GM23338 (cell line): Measurements from ENCODE around the gene ADCY3. TPM values are rescaled to one million over a fixed set of nuclear protein-coding genes. Genes with fewer than 3 reads are reported as not detected.

ENCODE experiments used
- ATAC-seq: fragments of 200-7000 bp; cut with Tn5 transposase; 3 replicates; pipeline ENCODE4 v1.9.1; 2020
- DNase-seq: peaks from one replicate; pipeline ENCODE4 v3.0.0-alpha.2; 2015; ENCODE audit warnings: low spot score
- H2AFZ ChIP-seq: fragments of 200-600 bp; sonication (generic); 2 replicates; pipeline ENCODE4 v1.8.0; 2016; ENCODE audit warnings: antibody characterized with exemption, mild to moderate bottlenecking, moderate library complexity
- H3F3A ChIP-seq: fragments of 200-600 bp; sonication (generic); replicated peaks from 2 replicates; pipeline ENCODE4 v1.8.0; 2017; ENCODE audit warnings: antibody characterized with exemption, mixed run types, low read depth
- H3K27ac ChIP-seq: fragments of 200-600 bp; sonication (generic); 2 replicates; pipeline ENCODE4 v1.6.1; 2016; ENCODE audit warnings: low read depth
- H3K27me3 ChIP-seq: fragments of 200-600 bp; sonication (generic); 2 replicates; pipeline ENCODE4 v1.8.0; 2016; ENCODE audit warnings: mild to moderate bottlenecking, mixed run types, moderate library complexity; ENCODE audit not compliant: insufficient read depth
- H3K36me3 ChIP-seq: fragments of 200-600 bp; sonication (generic); 2 replicates; pipeline ENCODE4 v1.8.0; 2016; ENCODE audit warnings: mild to moderate bottlenecking; ENCODE audit not compliant: insufficient read depth
- H3K4me1 ChIP-seq: fragments of 200-600 bp; sonication (generic); 2 replicates; pipeline ENCODE4 v1.8.0; 2016; ENCODE audit warnings: mild to moderate bottlenecking, moderate library complexity; ENCODE audit not compliant: insufficient read depth
- H3K4me2 ChIP-seq: fragments of 200-600 bp; sonication (generic); 2 replicates; pipeline ENCODE4 v1.7.1; 2017; ENCODE audit warnings: mixed run types
- H3K4me3 ChIP-seq: fragments of 200-600 bp; sonication (generic); 2 replicates; pipeline ENCODE4 v1.6.1; 2016; ENCODE audit warnings: mixed run types
- H3K79me2 ChIP-seq: fragments of 200-600 bp; sonication (generic); replicated peaks from 2 replicates; pipeline ENCODE4 v1.8.0; 2017; ENCODE audit warnings: mild to moderate bottlenecking; ENCODE audit not compliant: insufficient read depth
- H3K9me2 ChIP-seq: fragments of 200-600 bp; sonication (generic); 2 replicates; pipeline ENCODE4 v1.8.0; 2017; ENCODE audit not compliant: insufficient read depth
- H4K20me1 ChIP-seq: fragments of 200-600 bp; sonication (generic); replicated peaks from 2 replicates; pipeline ENCODE4 v1.8.0; 2017; ENCODE audit warnings: mild to moderate bottlenecking; ENCODE audit not compliant: insufficient read depth
- H3K27ac Mint-ChIP-seq: 2 replicates; pipeline ENCODE4 v1.8.0; 2020; ENCODE audit warnings: inconsistent platforms, mild to moderate bottlenecking, moderate library complexity, mixed read lengths
- H3K27me3 Mint-ChIP-seq: 3 replicates; pipeline ENCODE4 v1.8.0; 2022; ENCODE audit warnings: low read depth, mild to moderate bottlenecking, moderate library complexity, mixed read lengths, inconsistent platforms; ENCODE audit not compliant: insufficient read depth, poor library complexity
- H3K36me3 Mint-ChIP-seq: 3 replicates; pipeline ENCODE4 v1.8.0; 2021; ENCODE audit warnings: low read depth, mild to moderate bottlenecking, inconsistent platforms, moderate library complexity, mixed read lengths
- H3K4me1 Mint-ChIP-seq: 3 replicates; pipeline ENCODE4 v1.8.0; 2020; ENCODE audit warnings: mild to moderate bottlenecking, inconsistent platforms, mixed read lengths
- H3K4me3 Mint-ChIP-seq: 3 replicates; pipeline ENCODE4 v1.8.0; 2021; ENCODE audit warnings: moderate library complexity, mild to moderate bottlenecking, inconsistent platforms, mixed read lengths
- H3K9me3 Mint-ChIP-seq: 3 replicates; pipeline ENCODE4 v1.8.0; 2020; ENCODE audit warnings: moderate library complexity, mild to moderate bottlenecking, inconsistent platforms, mixed read lengths
- CREB1 ChIP-seq: fragments of 250-450 bp; sonication (Bioruptor Pico); IDR thresholded peaks from 2 replicates; pipeline ENCODE4 v1.5.0; 2020; ENCODE audit warnings: low read depth, mild to moderate bottlenecking, moderate library complexity
- EZH2 ChIP-seq: fragments of 200-600 bp; sonication (generic); IDR thresholded peaks from one replicate; pipeline ENCODE4 v1.8.0; 2017; ENCODE audit warnings: antibody characterized with exemption, mild to moderate bottlenecking, low read depth; ENCODE audit not compliant: unreplicated experiment
- EZH2phosphoT487 ChIP-seq: fragments of 200-600 bp; sonication (generic); IDR thresholded peaks from one replicate; pipeline ENCODE4 v1.8.1; 2018; ENCODE audit warnings: antibody characterized with exemption; ENCODE audit not compliant: unreplicated experiment
- JUNB ChIP-seq: IDR thresholded peaks from one replicate; pipeline ENCODE4 v1.6.1; 2016; ENCODE audit warnings: antibody characterized with exemption; ENCODE audit not compliant: unreplicated experiment
- NANOG ChIP-seq: IDR thresholded peaks from 2 replicates; pipeline ENCODE4 v1.6.1; 2016; ENCODE audit warnings: antibody characterized with exemption, borderline replicate concordance
- POLR2AphosphoS5 ChIP-seq: IDR thresholded peaks from 2 replicates; pipeline ENCODE4 v1.6.1; 2016; ENCODE audit warnings: antibody characterized with exemption, low read depth
- STAT1 ChIP-seq: IDR thresholded peaks from one replicate; pipeline ENCODE4 v1.6.1; 2016; ENCODE audit warnings: antibody characterized with exemption; ENCODE audit not compliant: unreplicated experiment
- ZNF114 ChIP-seq: fragments of 250-450 bp; sonication (Bioruptor Pico); IDR thresholded peaks from 2 replicates; pipeline ENCODE4 v1.5.0; 2020; ENCODE audit warnings: mild to moderate bottlenecking, moderate library complexity
- ZNF331 ChIP-seq: fragments of 250-450 bp; sonication (Bioruptor Pico); IDR thresholded peaks from 2 replicates; pipeline ENCODE4 v1.5.0; 2020; ENCODE audit warnings: low read depth, mild to moderate bottlenecking, moderate library complexity
- polyA plus RNA-seq: library from polyadenylated mRNA; unstranded; fragments of >200 nt; fragmentation: Nextera tagmentation; extraction: Ambion mirVana; gene quantifications from 2 replicates; pipeline ENCODE4 v1.2.1, GENCODE V29; 2016
- total RNA-seq: library from RNA; depleted of rRNA; stranded (reverse); fragments of >200 nt; shearing (Covaris generic); gene quantifications from 2 replicates; pipeline ENCODE4 v1.2.3, GENCODE V29; 2014
- TF ChIP-seq, protein P1 (sequence below), 2 experiments: fragments of 200-600 bp in 1 of 2; sonication (generic) in 1 of 2; conservative IDR thresholded peaks; 2 replicates each; pipeline versions ENCODE4 v1.5.1 to v1.6.1; 2016 to 2017; ENCODE audit warnings: antibody characterized with exemption in 2 of 2, low read depth in 2 of 2, mild to moderate bottlenecking in 2 of 2, moderate library complexity in 1 of 2
- TF ChIP-seq, protein P2 (sequence below): fragments of 250-450 bp; sonication (Bioruptor Pico); IDR thresholded peaks from 2 replicates; pipeline ENCODE4 v1.5.0; 2020; ENCODE audit warnings: mild to moderate bottlenecking, moderate library complexity
- TF ChIP-seq, protein P3 (sequence below): IDR thresholded peaks from 2 replicates; pipeline ENCODE4 v1.6.1; 2016; ENCODE audit warnings: antibody characterized with exemption
- TF ChIP-seq, protein P4 (sequence below): IDR thresholded peaks from one replicate; pipeline ENCODE4 v1.6.1; 2018; ENCODE audit warnings: antibody characterized with exemption; ENCODE audit not compliant: unreplicated experiment

Gene ADCY3
- total and polyA plus RNA-seq, 2 experiments from 2014 or later = 9.7 to 32.4 TPM

DNA sequence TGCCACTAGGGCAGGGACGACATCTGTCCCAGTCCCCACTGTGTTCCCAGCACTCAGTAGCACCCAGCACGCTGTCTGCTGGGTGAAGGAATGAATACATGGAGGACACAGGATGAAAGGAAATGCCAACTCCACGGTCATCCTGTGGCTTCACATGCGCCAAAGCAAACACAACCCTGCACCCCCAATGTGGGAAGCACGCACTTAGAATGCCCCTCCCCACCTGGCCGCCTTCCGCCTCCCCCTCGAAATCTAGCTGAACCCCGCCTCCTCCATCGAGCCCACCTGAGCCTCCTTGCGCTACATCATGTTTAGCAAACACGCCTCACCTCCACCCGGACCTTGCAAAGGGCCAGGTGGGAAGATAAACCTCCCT lies 33.9 kb downstream of the ADCY3 start:
- Mint-ChIP-seq H3K27ac (peak overlapping the region; percentile 5; the same call in 1 of the 2 replicates), H3K27me3 (peaks cover 4% of the 10 kb centered on the region), H3K4me3 (no peak overlapping the region), H3K36me3 (no peaks in the 10 kb centered on the region; the same call in 2 of the 3 replicates), H3K9me3 (no peaks in the 10 kb centered on the region), H3K4me1 (peaks cover 18% of the 10 kb centered on the region)
- H3K4me2 ChIP-seq = no peak overlapping the region
- no peaks in the 10 kb centered on the region for H3K79me2 ChIP-seq
- TF ChIP-seq, protein P1, sequence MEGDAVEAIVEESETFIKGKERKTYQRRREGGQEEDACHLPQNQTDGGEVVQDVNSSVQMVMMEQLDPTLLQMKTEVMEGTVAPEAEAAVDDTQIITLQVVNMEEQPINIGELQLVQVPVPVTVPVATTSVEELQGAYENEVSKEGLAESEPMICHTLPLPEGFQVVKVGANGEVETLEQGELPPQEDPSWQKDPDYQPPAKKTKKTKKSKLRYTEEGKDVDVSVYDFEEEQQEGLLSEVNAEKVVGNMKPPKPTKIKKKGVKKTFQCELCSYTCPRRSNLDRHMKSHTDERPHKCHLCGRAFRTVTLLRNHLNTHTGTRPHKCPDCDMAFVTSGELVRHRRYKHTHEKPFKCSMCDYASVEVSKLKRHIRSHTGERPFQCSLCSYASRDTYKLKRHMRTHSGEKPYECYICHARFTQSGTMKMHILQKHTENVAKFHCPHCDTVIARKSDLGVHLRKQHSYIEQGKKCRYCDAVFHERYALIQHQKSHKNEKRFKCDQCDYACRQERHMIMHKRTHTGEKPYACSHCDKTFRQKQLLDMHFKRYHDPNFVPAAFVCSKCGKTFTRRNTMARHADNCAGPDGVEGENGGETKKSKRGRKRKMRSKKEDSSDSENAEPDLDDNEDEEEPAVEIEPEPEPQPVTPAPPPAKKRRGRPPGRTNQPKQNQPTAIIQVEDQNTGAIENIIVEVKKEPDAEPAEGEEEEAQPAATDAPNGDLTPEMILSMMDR (conservative IDR thresholded peaks at IDR 0.05; ENCODE audit: low read depth in 2 of 2) = no peak
- TF ChIP-seq, protein P2, sequence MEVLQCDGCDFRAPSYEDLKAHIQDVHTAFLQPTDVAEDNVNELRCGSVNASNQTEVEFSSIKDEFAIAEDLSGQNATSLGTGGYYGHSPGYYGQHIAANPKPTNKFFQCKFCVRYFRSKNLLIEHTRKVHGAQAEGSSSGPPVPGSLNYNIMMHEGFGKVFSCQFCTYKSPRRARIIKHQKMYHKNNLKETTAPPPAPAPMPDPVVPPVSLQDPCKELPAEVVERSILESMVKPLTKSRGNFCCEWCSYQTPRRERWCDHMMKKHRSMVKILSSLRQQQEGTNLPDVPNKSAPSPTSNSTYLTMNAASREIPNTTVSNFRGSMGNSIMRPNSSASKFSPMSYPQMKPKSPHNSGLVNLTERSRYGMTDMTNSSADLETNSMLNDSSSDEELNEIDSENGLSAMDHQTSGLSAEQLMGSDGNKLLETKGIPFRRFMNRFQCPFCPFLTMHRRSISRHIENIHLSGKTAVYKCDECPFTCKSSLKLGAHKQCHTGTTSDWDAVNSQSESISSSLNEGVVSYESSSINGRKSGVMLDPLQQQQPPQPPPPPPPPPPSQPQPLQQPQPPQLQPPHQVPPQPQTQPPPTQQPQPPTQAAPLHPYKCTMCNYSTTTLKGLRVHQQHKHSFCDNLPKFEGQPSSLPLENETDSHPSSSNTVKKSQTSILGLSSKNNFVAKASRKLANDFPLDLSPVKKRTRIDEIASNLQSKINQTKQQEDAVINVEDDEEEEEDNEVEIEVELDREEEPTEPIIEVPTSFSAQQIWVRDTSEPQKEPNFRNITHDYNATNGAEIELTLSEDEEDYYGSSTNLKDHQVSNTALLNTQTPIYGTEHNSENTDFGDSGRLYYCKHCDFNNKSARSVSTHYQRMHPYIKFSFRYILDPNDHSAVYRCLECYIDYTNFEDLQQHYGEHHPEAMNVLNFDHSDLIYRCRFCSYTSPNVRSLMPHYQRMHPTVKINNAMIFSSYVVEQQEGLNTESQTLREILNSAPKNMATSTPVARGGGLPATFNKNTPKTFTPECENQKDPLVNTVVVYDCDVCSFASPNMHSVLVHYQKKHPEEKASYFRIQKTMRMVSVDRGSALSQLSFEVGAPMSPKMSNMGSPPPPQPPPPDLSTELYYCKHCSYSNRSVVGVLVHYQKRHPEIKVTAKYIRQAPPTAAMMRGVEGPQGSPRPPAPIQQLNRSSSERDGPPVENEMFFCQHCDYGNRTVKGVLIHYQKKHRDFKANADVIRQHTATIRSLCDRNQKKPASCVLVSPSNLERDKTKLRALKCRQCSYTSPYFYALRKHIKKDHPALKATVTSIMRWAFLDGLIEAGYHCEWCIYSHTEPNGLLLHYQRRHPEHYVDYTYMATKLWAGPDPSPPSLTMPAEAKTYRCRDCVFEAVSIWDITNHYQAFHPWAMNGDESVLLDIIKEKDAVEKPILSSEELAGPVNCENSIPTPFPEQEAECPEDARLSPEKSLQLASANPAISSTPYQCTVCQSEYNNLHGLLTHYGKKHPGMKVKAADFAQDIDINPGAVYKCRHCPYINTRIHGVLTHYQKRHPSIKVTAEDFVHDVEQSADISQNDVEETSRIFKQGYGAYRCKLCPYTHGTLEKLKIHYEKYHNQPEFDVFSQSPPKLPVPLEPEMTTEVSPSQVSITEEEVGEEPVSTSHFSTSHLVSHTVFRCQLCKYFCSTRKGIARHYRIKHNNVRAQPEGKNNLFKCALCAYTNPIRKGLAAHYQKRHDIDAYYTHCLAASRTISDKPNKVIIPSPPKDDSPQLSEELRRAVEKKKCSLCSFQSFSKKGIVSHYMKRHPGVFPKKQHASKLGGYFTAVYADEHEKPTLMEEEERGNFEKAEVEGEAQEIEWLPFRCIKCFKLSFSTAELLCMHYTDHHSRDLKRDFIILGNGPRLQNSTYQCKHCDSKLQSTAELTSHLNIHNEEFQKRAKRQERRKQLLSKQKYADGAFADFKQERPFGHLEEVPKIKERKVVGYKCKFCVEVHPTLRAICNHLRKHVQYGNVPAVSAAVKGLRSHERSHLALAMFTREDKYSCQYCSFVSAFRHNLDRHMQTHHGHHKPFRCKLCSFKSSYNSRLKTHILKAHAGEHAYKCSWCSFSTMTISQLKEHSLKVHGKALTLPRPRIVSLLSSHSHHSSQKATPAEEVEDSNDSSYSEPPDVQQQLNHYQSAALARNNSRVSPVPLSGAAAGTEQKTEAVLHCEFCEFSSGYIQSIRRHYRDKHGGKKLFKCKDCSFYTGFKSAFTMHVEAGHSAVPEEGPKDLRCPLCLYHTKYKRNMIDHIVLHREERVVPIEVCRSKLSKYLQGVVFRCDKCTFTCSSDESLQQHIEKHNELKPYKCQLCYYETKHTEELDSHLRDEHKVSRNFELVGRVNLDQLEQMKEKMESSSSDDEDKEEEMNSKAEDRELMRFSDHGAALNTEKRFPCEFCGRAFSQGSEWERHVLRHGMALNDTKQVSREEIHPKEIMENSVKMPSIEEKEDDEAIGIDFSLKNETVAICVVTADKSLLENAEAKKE (CRISPR knock-in tag) = no peak
- TF ChIP-seq ZNF331 (CRISPR knock-in tag) = no peak
- TF ChIP-seq NANOG = no peak
- TF ChIP-seq ZNF114 (CRISPR knock-in tag) = no peak
- TF ChIP-seq EZH2phosphoT487 = no peak
- TF ChIP-seq CREB1 (CRISPR knock-in tag) = no peak
- TF ChIP-seq, protein P3, sequence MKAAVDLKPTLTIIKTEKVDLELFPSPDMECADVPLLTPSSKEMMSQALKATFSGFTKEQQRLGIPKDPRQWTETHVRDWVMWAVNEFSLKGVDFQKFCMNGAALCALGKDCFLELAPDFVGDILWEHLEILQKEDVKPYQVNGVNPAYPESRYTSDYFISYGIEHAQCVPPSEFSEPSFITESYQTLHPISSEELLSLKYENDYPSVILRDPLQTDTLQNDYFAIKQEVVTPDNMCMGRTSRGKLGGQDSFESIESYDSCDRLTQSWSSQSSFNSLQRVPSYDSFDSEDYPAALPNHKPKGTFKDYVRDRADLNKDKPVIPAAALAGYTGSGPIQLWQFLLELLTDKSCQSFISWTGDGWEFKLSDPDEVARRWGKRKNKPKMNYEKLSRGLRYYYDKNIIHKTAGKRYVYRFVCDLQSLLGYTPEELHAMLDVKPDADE = no peak
- no peak for TF ChIP-seq JUNB
- TF ChIP-seq STAT1 = no peak
- TF ChIP-seq, protein P4, sequence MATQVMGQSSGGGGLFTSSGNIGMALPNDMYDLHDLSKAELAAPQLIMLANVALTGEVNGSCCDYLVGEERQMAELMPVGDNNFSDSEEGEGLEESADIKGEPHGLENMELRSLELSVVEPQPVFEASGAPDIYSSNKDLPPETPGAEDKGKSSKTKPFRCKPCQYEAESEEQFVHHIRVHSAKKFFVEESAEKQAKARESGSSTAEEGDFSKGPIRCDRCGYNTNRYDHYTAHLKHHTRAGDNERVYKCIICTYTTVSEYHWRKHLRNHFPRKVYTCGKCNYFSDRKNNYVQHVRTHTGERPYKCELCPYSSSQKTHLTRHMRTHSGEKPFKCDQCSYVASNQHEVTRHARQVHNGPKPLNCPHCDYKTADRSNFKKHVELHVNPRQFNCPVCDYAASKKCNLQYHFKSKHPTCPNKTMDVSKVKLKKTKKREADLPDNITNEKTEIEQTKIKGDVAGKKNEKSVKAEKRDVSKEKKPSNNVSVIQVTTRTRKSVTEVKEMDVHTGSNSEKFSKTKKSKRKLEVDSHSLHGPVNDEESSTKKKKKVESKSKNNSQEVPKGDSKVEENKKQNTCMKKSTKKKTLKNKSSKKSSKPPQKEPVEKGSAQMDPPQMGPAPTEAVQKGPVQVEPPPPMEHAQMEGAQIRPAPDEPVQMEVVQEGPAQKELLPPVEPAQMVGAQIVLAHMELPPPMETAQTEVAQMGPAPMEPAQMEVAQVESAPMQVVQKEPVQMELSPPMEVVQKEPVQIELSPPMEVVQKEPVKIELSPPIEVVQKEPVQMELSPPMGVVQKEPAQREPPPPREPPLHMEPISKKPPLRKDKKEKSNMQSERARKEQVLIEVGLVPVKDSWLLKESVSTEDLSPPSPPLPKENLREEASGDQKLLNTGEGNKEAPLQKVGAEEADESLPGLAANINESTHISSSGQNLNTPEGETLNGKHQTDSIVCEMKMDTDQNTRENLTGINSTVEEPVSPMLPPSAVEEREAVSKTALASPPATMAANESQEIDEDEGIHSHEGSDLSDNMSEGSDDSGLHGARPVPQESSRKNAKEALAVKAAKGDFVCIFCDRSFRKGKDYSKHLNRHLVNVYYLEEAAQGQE = no peak
- TF ChIP-seq EZH2 = no peak
- TF ChIP-seq POLR2AphosphoS5 = no peak
- DNase-seq = no peak
- no peaks in the 10 kb centered on the region for H3K4me1 ChIP-seq
- no peaks in the 10 kb centered on the region for H3K27me3 ChIP-seq
- no peak for ATAC-seq
- no peaks in the 10 kb centered on the region; the same call in 1 of the 2 replicates for H4K20me1 ChIP-seq
- no peaks in the 10 kb centered on the region for H3K36me3 ChIP-seq
- H2AFZ ChIP-seq = no peak overlapping the region
- no peaks in the 10 kb centered on the region; the same call in 1 of the 2 replicates for H3K9me2 ChIP-seq
- no peak overlapping the region for H3K4me3 ChIP-seq
- no peak overlapping the region for H3K27ac ChIP-seq
- no peaks in the 10 kb centered on the region for H3F3A ChIP-seq
